HG03460 (cell line): ENCODE results near the gene BBS4.
"Not testable (repeated sequence)": the region's sequence is repeated elsewhere in the genome, so short reads cannot be mapped to it uniquely, and the experiment has no call there.

ENCODE experiments used
- ATAC-seq: cut with Tn5 transposase; IDR thresholded peaks from one replicate; pipeline ENCODE4 v1.9.1; 2021; ENCODE audit not compliant: unreplicated experiment

BBS4 gene

GRCh38 chr15:72698938-72699337 is 12.9 kb downstream of the BBS4 start:
- ATAC-seq = no peak

GRCh38 chr15:72700076-72700475 is 14.1 kb downstream of the BBS4 start:
- no peak for ATAC-seq

GRCh38 chr15:72706266-72706665 is 20.3 kb downstream of the BBS4 start:
- no peak for ATAC-seq

- not testable (repeated sequence) for ATAC-seq
Observed at GRCh38 chr15:72708551-72709303, 22.7 kb downstream of the BBS4 start.

GRCh38 chr15:72722071-72722696 is 36.2 kb downstream of the BBS4 start:
- ATAC-seq = no peak

GRCh38 chr15:72724028-72724427 is 38.0 kb downstream of the BBS4 start:
- ATAC-seq = no peak

GRCh38 chr15:72725446-72725845 is 39.4 kb downstream of the BBS4 start:
- ATAC-seq = no peak

- ATAC-seq = not testable (repeated sequence)
Observed at GRCh38 chr15:72725851-72726250, 39.8 kb downstream of the BBS4 start.

- no peak for ATAC-seq
Observed at GRCh38 chr15:72727154-72727553, 41.1 kb downstream of the BBS4 start.

- not testable (repeated sequence) for ATAC-seq
Observed at GRCh38 chr15:72728249-72728648, 42.2 kb downstream of the BBS4 start.

GRCh38 chr15:72728821-72729220 is 42.8 kb downstream of the BBS4 start:
- no peak for ATAC-seq

GRCh38 chr15:72732086-72732485 is 46.1 kb downstream of the BBS4 start:
- no peak for ATAC-seq

GRCh38 chr15:72732516-72732915 is 46.5 kb downstream of the BBS4 start:
- no peak for ATAC-seq

- no peak for ATAC-seq
Observed at GRCh38 chr15:72733941-72734738, 48.1 kb downstream of the BBS4 start.

- no peak for ATAC-seq
Observed at GRCh38 chr15:72735111-72735510, 49.1 kb downstream of the BBS4 start.

GRCh38 chr15:72737061-72737460 is 51.1 kb downstream of the BBS4 start:
- no peak for ATAC-seq

- no peak for ATAC-seq
Observed at GRCh38 chr15:72737723-72738122, 51.7 kb downstream of the BBS4 start.

- ATAC-seq = peak; percentile 74
Observed at GRCh38 chr15:72740219-72740618, 54.2 kb downstream of the BBS4 start.

- no peak for ATAC-seq
Observed at GRCh38 chr15:72749700-72750099, 63.7 kb downstream of the BBS4 start.

- no peak for ATAC-seq
Observed at GRCh38 chr15:72751751-72752455, 65.9 kb downstream of the BBS4 start.

GRCh38 chr15:72754096-72754495 is 68.1 kb downstream of the BBS4 start:
- no peak for ATAC-seq
